ENCODE measurements around the gene ZNF536.
"Not testable (repeated sequence)": the region's sequence is repeated elsewhere in the genome, so short reads cannot be mapped to it uniquely, and the experiment has no call there.

The ZNF536 gene

GRCh38 chr19:30407068-30407709, 35.0 kb downstream of the ZNF536 start:
- no peaks in the 10 kb centered on the region for H3K36me3 ChIP-seq (replicated peaks; ENCODE audit: low read depth, low read length)
- no peak overlapping the region for H2AFZ ChIP-seq (ENCODE audit: low read depth, low read length)
- H3K79me2 ChIP-seq (ENCODE audit: low read length), result no peaks in the 10 kb centered on the region
- H3K27me3 ChIP-seq (ENCODE audit: low read depth, low read length), result peaks cover 15% of the 10 kb centered on the region; the same call in 1 of the 2 replicates
- H3K9me3 ChIP-seq (ENCODE audit: insufficient read depth, low read length), result no peaks in the 10 kb centered on the region
- no peak overlapping the region for H3K9ac ChIP-seq (ENCODE audit: low read length)
- TF ChIP-seq CTCF (IDR thresholded peaks at IDR 0.05; ENCODE audit: low read depth, low read length) (no peak), EZH2phosphoT487 (IDR thresholded peaks at IDR 0.05; ENCODE audit: low read depth) (no peak)
- no peak overlapping the region for H3K27ac ChIP-seq (ENCODE audit: low read length)
- no peaks in the 10 kb centered on the region for H3K4me1 ChIP-seq (ENCODE audit: low read length)
- H3K4me3 ChIP-seq (ENCODE audit: low read length), result no peak overlapping the region
- no peaks in the 10 kb centered on the region for H4K20me1 ChIP-seq (ENCODE audit: insufficient read depth, low read length)
- no peak overlapping the region for H3K4me2 ChIP-seq (ENCODE audit: low read length)

- Histone ChIP-seq H3K4me1 (ENCODE audit: low read length) (no peaks in the 10 kb centered on the region), H3K36me3 (replicated peaks; ENCODE audit: low read depth, low read length) (no peaks in the 10 kb centered on the region), H3K4me3 (ENCODE audit: low read length) (no peak overlapping the region), H3K27ac (ENCODE audit: low read length) (no peak overlapping the region), H3K27me3 (ENCODE audit: low read depth, low read length) (peaks cover 11% of the 10 kb centered on the region; the same call in 1 of the 2 replicates), H3K9ac (ENCODE audit: low read length) (no peak overlapping the region), H3K4me2 (ENCODE audit: low read length) (no peak overlapping the region), H4K20me1 (ENCODE audit: insufficient read depth, low read length) (no peaks in the 10 kb centered on the region), H3K9me3 (ENCODE audit: insufficient read depth, low read length) (no peaks in the 10 kb centered on the region), H2AFZ (ENCODE audit: low read depth, low read length) (no peak overlapping the region), H3K79me2 (ENCODE audit: low read length) (no peaks in the 10 kb centered on the region)
- TF ChIP-seq CTCF (IDR thresholded peaks at IDR 0.05; ENCODE audit: low read depth, low read length) (no peak), EZH2phosphoT487 (IDR thresholded peaks at IDR 0.05; ENCODE audit: low read depth) (no peak)
Observed at GRCh38 chr19:30408734-30409301, 36.6 kb downstream of the ZNF536 start.

- no peaks in the 10 kb centered on the region for H3K4me1 ChIP-seq (ENCODE audit: low read length)
- peaks cover 5% of the 10 kb centered on the region; the same call in 1 of the 2 replicates for H3K27me3 ChIP-seq (ENCODE audit: low read depth, low read length)
- H3K79me2 ChIP-seq (ENCODE audit: low read length), result no peaks in the 10 kb centered on the region
- no peaks in the 10 kb centered on the region for H3K36me3 ChIP-seq (replicated peaks; ENCODE audit: low read depth, low read length)
- no peak overlapping the region for H3K27ac ChIP-seq (ENCODE audit: low read length)
- no peak overlapping the region for H2AFZ ChIP-seq (ENCODE audit: low read depth, low read length)
- TF ChIP-seq CTCF (IDR thresholded peaks at IDR 0.05; ENCODE audit: low read depth, low read length), result no peak
- TF ChIP-seq EZH2phosphoT487 (IDR thresholded peaks at IDR 0.05; ENCODE audit: low read depth), result no peak
- no peak overlapping the region for H3K4me3 ChIP-seq (ENCODE audit: low read length)
- no peak overlapping the region for H3K4me2 ChIP-seq (ENCODE audit: low read length)
- no peaks in the 10 kb centered on the region for H3K9me3 ChIP-seq (ENCODE audit: insufficient read depth, low read length)
- H3K9ac ChIP-seq (ENCODE audit: low read length), result no peak overlapping the region
- no peaks in the 10 kb centered on the region for H4K20me1 ChIP-seq (ENCODE audit: insufficient read depth, low read length)
Observed at GRCh38 chr19:30411714-30412113, 39.5 kb downstream of the ZNF536 start.

- Histone ChIP-seq H3K79me2 (ENCODE audit: low read length) (no peaks in the 10 kb centered on the region), H2AFZ (ENCODE audit: low read depth, low read length) (no peak overlapping the region), H3K27ac (ENCODE audit: low read length) (no peak overlapping the region), H3K4me2 (ENCODE audit: low read length) (no peak overlapping the region), H4K20me1 (ENCODE audit: insufficient read depth, low read length) (no peaks in the 10 kb centered on the region), H3K27me3 (ENCODE audit: low read depth, low read length) (no peaks in the 10 kb centered on the region), H3K9ac (ENCODE audit: low read length) (no peak overlapping the region), H3K9me3 (ENCODE audit: insufficient read depth, low read length) (no peaks in the 10 kb centered on the region), H3K4me1 (ENCODE audit: low read length) (no peaks in the 10 kb centered on the region), H3K36me3 (replicated peaks; ENCODE audit: low read depth, low read length) (no peaks in the 10 kb centered on the region), H3K4me3 (ENCODE audit: low read length) (no peak overlapping the region)
- TF ChIP-seq EZH2phosphoT487 (IDR thresholded peaks at IDR 0.05; ENCODE audit: low read depth) (no peak), CTCF (IDR thresholded peaks at IDR 0.05; ENCODE audit: low read depth, low read length) (no peak)
Observed at GRCh38 chr19:30416375-30416774, 44.2 kb downstream of the ZNF536 start.

GRCh38 chr19:30417166-30417565, 45.0 kb downstream of the ZNF536 start:
- H3K36me3 ChIP-seq (replicated peaks; ENCODE audit: low read depth, low read length), result not testable (repeated sequence)

More at GRCh38 chr19:30417166-30417565, 45.0 kb downstream of the ZNF536 start:
- H3K9ac ChIP-seq (ENCODE audit: low read length); H3K27ac ChIP-seq (ENCODE audit: low read length); H3K4me3 ChIP-seq (ENCODE audit: low read length); H3K4me2 ChIP-seq (ENCODE audit: low read length); H4K20me1 ChIP-seq (ENCODE audit: insufficient read depth, low read length); H3K27me3 ChIP-seq (ENCODE audit: low read depth, low read length); H3K4me1 ChIP-seq (ENCODE audit: low read length); H3K9me3 ChIP-seq (ENCODE audit: insufficient read depth, low read length); H3K79me2 ChIP-seq (ENCODE audit: low read length); H2AFZ ChIP-seq (ENCODE audit: low read depth, low read length): not testable (repeated sequence)

Measured in OCI-LY3 (cell line).